ENCODE measurements around the gene OR1K1.
"Not testable (repeated sequence)": the region's sequence is repeated elsewhere in the genome, so short reads cannot be mapped to it uniquely, and the experiment has no call there.

OR1K1 gene

DNA sequence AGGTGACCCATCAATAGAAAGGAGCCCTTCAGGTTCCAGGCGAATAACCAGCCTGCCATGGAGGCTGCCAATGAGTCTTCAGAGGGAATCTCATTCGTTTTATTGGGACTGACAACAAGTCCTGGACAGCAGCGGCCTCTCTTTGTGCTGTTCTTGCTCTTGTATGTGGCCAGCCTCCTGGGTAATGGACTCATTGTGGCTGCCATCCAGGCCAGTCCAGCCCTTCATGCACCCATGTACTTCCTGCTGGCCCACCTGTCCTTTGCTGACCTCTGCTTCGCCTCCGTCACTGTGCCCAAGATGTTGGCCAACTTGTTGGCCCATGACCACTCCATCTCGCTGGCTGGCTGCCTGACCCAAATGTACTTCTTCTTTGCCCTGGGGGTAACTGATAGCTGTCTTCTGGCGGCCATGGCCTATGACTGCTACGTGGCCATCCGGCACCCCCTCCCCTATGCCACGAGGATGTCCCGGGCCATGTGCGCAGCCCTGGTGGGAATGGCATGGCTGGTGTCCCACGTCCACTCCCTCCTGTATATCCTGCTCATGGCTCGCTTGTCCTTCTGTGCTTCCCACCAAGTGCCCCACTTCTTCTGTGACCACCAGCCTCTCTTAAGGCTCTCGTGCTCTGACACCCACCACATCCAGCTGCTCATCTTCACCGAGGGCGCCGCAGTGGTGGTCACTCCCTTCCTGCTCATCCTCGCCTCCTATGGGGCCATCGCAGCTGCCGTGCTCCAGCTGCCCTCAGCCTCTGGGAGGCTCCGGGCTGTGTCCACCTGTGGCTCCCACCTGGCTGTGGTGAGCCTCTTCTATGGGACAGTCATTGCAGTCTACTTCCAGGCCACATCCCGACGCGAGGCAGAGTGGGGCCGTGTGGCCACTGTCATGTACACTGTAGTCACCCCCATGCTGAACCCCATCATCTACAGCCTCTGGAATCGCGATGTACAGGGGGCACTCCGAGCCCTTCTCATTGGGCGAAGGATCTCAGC is at the start of gene OR1K1:
OR1K1 (plus strand) TSS at position 58 of the 995 bp plus-strand sequence; CDS start at position 58, 0 bp downstream.
- no peak for DNase-seq

DNA sequence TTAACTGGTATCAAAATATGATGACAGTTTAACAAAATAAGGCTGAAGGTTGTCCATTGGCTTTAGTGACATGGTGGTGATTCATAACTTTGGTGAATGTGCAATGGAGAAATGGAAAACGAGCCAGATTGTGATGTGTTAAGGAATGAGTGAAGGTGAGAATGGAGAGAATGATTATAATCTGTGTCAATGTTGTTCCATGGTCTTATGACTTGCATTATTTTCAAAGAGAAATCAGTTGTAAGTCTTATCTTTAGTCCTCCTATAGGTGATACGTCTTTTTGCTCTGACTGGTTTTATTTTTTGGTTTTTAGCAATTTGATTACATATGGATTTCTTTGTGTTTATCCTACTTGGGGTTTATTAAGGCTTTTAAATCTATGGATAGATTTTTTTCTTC is 45.1 kb upstream of the OR1K1 start:
- no peak for DNase-seq

GRCh38 chr9:122767817-122768216 is 32.1 kb upstream of the OR1K1 start:
- DNase-seq: no peak

DNA sequence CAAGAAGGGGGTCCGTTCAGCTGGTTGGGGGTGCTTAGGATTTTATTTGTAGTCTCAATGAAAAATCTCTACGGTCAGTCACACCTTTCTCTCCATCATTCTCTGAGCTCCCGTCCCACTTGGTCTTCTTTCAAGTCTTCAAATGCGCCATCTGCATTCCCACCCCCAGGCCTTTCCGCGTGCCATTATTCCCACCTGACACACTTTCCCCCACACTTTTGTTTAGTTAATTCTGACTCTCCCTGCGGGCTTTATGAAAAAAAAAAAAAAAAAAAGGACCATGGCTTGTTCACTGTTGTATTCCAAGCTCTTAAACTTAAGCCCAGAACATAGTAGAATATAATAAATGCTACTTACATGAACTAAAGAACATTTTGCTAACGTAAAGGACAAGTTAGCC is 22.9 kb upstream of the OR1K1 start:
- no peak for DNase-seq

- no peak for DNase-seq
Measured at GRCh38 chr9:122777935-122778627, 21.8 kb upstream of the OR1K1 start.

DNA sequence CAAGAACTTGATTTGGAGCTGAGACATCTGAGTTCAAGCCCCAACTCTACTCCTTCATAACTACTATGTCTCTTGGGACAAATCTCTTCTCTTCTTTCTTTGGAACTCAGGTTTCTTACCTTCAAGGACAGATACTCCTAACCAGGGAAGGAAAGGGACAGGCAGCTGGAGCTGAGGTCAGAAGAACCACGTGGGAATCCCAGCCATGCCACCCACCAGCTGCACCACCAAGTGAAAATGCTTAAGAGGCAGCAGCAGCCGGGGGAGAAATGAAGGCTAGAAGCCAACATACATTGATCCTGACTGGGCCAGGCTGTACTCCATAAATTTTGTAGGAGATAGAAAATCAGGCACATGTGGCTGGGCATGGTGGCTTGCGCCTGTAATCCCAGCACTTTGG is 20.7 kb upstream of the OR1K1 start:
- no peak for DNase-seq

GRCh38 chr9:122780026-122780425 is 19.9 kb upstream of the OR1K1 start:
- DNase-seq: no peak

DNA sequence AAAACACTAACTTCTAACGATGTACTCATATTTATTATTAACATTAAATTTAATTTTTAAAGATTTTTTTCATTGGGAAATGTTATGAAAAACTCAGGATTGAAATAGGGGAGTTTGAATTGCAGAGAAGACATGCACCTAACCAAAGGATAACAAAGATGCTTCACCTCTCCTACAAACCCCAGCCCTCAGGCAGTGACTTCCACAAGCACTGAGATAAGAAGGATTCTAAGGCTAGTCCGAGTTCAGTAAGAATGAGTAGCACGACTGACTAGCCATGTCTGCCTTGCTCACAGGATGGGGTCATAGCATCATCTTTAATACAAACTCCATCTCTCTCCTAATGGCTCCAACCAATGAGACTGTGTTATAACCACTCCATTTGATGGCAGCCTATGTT is 18.3 kb upstream of the OR1K1 start:
- no peak for DNase-seq

GRCh38 chr9:122785269-122785668 is 14.7 kb upstream of the OR1K1 start:
- no peak for DNase-seq

DNA sequence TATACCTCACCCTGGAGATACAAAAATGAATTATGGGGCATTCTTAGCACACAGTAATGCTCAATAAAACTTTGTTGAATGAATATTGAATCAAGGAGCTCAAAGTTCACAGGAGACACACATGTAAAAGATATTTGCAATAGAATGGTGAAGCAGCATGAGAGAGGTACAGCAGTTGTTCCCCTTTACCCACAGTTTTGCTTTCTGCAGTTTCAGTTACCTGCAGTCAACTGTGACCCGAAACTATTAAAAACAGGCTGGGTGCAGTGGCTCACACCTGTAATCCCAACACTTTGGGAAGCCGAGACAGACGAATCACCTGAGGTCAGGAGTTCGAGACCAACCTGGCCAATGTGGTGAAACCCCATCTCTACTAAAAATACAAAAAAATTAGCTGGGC is 13.6 kb upstream of the OR1K1 start:
- DNase-seq: no peak

DNA sequence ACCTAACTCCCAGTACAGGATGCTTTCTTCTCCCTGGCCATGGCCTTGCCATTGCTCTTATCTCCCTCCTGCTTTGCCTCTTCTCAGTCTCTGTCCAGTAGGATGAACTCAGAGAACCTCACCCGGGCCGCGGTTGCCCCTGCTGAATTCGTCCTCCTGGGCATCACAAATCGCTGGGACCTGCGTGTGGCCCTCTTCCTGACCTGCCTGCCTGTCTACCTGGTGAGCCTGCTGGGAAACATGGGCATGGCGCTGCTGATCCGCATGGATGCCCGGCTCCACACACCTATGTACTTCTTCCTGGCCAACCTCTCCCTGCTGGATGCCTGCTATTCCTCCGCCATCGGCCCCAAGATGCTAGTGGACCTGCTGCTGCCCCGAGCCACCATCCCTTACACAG is 11.1 kb upstream of the OR1K1 start, which contains the start of gene OR5C1:
OR5C1 (plus strand) TSS at position 103 of the 400 bp plus-strand sequence; CDS start at position 103, 0 bp downstream.
- no peak for DNase-seq

- DNase-seq: no peak
Measured at GRCh38 chr9:122789256-122790046, 10.5 kb upstream of the OR1K1 start.

DNA sequence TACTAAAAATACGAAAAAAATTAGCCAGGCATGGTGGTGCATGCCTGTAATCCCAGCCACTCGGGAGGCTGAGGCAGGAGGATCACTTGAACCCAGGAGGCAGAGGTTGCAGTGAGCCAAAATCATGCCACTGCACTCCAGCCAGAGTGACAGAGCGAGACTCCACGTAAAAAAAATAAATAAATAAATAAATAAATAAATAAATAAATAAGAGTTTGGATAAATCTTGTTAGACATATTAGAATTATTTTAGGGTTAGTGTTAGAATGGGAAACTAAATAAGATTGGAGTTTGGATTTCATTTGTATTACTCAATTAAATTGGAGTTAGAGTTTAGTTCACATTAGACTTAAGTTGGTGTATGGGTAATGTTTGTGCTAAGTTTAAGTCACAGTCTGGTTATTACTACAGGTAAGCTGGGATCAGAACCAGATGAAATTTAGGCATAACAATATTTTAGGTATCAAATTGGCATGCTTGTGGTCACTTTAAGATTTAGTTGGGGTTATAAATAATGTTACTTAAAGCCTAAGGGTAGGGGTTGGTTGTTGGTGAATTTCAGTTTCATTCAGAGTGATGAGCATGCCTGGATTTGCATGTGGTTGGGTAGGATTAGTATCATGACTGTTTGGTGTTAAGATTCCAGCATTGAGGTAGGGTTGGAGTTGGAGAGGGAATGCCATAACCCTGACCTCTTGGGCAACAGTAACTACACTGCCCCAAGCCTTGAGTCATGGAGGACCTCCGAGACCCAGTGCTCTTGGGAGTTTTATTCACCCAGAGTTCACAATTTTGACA is 7.9 kb upstream of the OR1K1 start:
- DNase-seq: no peak

DNA sequence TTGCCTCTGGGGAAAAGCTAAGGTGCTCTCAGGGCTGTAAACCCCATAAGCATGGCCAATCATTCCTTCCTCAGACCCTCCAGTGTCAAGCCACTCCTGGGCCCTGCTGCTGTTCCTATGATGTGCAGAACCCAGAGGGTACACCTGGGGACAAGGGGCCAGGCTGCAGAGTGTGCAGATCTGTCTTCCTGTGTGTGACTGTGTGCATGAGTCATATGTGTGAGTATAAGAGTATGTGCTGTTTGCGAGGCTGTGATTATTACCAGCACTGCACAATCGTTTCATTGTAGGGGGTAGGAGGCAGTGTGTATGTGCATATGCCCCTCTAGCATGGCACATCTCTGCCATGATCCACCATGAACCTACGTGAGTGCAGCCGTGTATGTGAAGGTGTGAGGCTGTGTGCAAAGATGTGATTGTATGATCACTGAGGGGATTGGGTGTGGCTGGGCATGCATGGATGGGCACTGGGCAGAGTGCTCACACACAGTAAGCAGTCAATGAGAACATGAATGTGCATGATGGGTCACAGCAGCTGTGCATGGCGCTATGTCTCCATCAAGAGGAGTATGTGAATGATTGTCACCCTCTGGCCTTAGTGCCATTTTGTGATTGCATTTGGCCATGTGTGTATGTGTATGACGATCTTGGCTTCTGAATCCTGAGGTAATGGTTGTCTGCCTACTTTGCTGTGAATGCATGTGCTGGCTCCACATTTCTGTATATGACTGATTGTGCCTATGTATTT is 2.4 kb upstream of the OR1K1 start:
- no peak for DNase-seq

- DNase-seq: peak; percentile 21
Measured at GRCh38 chr9:122806661-122807060, 6.7 kb downstream of the OR1K1 start.

GRCh38 chr9:122807271-122807900 is 7.5 kb downstream of the OR1K1 start:
- peak; percentile 79 for DNase-seq

DNA sequence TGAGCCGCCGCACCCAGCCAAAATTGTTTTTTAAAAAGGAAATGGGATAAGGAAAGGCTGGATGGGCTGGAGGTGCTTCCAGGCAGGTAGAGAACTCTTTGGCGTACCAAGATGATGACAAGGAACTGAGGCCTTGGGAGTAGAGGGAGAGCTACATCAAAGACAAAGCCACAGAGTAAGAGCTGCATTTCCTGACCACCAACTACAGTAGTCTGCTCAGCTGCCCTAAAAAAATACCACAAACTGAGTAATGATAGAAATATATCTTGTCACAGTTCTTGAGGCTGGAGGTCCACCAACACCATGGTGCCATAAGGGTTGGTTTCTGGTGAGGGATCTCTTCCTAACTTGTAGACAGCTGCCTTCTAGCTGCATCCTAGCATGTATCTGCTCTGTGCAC is 8.2 kb downstream of the OR1K1 start:
- DNase-seq: no peak

- DNase-seq: not testable (repeated sequence)
Measured at GRCh38 chr9:122809261-122809660, 9.3 kb downstream of the OR1K1 start.

DNA sequence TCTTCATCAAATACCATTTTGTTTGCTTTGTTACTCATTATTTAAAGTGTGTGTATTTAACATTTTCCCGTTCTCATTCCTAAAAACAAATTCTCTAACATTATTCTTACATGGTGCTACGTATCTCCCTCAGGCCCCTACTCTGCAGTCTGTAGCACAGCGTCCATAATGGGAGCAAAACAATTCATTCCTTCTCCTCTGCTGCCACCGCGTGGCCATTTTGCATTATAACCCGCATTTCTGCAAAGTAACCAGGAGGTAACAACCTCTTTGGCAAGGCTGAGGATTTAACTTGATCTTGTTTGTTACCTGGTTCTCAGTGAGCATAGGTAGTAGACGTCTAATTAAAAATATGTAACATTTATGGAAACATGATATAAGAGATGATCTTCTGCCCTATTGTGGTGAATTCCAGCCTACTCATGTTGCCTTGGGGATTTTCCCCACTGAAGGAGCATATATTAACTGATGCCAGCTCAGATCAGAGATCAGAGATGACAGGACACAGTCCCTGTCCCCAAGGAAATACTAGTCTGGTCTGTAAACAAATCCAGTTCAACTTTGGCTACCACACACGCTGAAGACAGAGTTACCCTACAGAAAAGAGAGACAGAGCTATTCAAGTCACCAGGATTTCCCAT is 10.5 kb downstream of the OR1K1 start:
- DNase-seq: peak; percentile 82

GRCh38 chr9:122812736-122813135 is 12.8 kb downstream of the OR1K1 start:
- no peak for DNase-seq
